ENCODE data around the gene JUNB.
A peak's percentile ranks its signal among the peaks of the same experiment; 100 is the strongest.

JUNB gene

GRCh38 chr19:12838886-12839756 is 47.8 kb downstream of the JUNB start:
- DNase-seq (ENCODE audit: low read depth, low spot score): no peak
- no peak overlapping the region for H3K27ac ChIP-seq

DNA sequence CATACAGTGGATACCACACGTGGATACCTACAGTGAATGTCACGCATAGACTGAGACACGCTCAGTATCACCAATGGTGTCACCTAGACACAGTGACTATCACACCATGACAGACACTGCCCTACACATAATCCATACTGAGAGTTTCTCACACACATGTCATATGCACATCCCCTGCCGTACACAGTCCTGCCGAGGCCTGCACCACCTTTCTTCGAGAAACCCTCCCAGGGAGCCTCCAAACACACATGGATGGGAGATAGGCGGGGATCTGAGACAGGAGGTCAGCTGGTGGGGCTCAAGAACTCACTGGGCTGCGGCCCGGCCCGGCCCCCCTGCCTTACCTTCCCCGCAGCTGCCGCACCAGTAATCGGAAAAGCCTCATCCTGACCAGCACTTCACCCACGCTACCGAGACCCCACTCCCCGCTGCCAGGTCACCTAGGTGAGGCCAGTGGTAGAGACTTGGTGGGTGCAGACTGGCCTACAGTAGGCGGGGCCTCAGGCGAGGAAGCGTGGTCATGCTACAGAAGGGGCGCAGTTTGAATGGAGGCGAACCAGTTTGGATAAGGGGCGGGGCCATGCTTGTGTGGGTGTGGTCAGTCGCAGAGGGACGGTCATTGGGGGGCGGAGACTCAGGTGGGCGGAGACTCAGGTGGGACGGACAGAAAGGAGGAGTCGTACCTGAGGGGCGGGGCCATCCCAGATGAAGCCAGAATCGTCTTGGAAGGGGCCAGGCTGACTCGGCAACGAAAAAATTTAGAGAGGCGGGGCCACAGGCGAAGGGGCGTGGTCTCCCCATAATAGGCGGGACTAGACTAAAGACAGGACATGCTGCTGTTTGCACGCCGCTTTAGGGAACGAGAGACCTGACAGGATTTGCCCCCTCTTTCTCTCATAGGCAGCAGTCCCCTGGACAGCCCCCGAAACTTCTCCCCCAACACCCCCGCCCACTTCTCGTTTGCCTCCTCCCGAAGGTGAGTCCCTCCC is 49.1 kb downstream of the JUNB start:
- peak; percentile 43 for DNase-seq (ENCODE audit: low read depth, low spot score)
- H3K27ac ChIP-seq: no peak overlapping the region

DNA sequence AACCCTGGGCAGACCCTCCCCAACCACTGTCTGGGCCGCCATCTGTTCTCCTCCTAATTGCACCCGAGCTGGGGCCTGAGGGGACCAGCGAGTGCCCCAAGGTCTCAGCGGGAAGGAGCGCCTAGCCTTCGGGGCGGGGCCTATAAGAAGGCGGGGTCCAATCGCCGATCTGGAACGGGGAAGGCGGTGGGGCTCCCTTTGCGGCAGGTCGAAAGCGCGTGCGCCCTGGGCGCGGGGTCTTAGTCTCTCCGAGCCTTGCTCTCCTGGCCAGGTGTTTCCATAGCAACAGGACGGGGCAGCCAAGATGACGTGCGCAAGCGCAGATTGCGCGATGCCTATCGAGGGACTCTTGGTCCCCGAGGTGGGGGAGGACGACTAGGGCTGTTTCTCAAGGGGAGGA is 49.8 kb downstream of the JUNB start:
- no peak overlapping the region for H3K27ac ChIP-seq
- no peak for DNase-seq (ENCODE audit: low read depth, low spot score)

DNA sequence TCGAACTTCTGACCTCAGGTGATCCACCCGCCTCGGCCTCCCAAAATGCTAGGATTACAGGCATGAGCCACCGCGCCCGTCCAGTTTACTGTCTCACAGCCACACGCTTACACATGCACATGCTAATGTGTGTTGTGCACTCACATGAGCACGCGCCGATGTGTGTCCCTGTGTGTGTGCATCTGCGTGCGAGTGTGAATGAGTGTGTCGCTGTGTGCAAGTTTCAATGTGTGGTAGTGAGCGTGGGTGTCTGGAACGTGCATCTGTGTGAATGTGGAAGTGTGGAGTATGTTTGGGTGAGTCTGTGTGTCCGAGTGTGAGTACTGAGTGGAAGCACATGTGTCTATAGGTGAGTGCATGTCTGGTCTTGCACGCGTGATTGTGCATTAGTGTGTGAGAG is 51.2 kb downstream of the JUNB start:
- no peak for DNase-seq (ENCODE audit: low read depth, low spot score)
- H3K27ac ChIP-seq: no peak overlapping the region
